Embryonic facial prominence (tissue), 1 donor: ENCODE results near the gene REXO5.
"Not testable (repeated sequence)": the region's sequence is repeated elsewhere in the genome, so short reads cannot be mapped to it uniquely, and the experiment has no call there.

ENCODE experiments used
- DNase-seq: peaks from one replicate; pipeline ENCODE4 v3.0.0-alpha.2; 2016; ENCODE audit errors: extremely low spot score

REXO5 gene

GRCh38 chr16:20850981-20851380, 44.7 kb downstream of the REXO5 start:
- DNase-seq = no peak

DNA sequence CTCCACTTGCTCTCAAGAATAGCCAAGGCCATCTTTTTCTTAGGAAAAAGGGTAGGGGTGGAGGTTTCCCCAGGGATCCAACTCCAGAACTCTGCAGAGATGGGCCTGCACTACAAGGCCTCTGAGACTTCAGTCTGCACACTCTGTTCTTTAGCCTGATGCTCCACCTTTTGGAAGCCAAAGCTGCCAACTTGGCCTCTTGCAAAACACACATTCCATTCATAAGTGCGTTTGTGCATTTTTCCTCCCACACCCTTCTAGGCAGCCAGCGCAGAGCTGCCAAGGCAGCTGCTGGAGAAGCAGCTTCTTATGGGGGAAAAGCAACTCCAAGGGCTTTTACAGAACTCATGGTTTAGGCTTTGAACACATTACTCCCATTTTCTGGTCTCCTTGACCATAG, 45.3 kb downstream of the REXO5 start:
- no peak for DNase-seq

DNA sequence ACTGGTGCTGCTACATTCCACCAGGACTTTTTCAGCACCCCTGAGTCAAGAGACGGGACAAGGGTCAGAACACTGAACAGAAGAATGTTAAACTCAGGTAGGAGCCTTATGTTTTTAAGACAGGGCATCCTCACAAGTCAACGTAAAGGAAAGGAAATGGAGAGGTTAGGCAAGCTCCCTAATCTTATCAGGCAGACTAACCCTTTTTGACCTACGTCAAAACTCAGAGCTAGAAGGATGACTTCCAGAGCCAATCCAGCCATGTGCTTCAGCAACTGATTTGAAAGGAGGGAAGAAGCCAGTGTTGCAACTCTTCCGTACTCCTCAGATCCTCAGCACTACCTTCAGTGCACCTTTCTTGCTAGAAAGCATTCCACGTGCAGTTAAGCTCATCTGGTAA, 46.8 kb downstream of the REXO5 start:
- DNase-seq = no peak

DNA sequence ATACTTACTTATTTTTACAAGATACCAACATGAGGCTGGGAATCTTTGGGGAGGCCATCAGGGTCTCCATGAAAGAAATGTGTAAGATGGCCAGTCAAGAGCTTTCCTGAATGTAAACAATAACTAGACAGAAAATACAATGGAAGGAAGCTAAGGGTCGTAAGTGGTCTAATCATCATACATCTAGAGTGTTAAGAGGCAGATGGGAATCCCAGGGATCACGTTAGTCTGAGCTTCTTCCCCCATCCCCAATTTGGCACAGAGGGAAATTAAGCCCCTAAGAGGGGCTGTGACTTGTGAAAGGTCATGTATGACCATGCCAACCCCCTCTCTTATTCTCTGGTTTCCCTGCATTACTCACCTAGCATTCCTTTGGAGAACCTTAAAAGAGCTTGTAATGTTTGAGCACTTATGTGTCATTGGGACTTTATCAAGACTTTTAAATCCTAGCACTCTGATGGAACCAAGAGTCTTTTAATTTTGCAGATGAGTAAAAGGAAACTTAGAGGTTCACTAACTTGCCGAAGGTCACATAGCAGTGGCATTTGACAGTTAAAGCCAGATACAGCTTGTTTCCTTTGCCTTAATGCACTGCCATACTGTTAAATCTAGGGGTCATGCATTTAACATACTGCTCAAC, 47.8 kb downstream of the REXO5 start:
- DNase-seq = no peak

DNA sequence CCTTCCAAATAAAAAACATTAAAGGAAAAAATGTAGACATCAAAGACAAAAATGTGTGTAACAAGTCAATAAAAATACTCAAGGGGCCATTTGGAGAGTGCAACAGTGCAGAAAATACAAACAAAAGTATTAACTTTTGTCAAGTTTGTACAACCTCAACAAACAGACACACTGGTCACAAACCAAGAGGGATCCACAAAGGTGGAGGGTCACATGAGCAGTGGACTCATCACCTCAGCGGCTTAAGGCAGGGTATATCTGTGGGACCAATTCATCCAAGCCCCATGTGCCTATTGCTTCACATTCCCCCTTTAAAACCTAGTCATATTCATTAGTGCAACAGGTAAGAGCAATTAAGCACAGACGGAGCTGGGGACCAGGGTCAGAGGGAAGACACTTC, 48.6 kb downstream of the REXO5 start:
- DNase-seq = no peak

DNA sequence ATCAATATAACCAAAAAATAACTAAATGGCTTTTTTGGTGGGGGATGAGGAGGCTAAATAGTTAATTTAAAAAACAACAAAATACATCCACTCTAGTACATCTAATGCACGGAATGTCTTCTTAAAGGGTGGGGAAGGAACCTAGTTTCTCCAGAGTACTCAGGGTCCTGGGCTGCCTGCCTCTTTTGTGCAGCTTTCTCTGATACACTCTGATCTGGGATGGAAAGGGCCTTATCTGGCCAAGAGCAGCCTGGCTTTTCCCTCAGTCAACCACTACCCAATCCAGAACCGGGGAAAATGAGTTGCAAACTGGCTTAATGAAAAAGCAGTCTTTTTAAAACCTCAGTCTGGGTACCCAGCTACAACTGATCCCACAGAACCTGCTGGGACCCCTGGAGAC, 51.0 kb downstream of the REXO5 start:
- no peak for DNase-seq

DNA sequence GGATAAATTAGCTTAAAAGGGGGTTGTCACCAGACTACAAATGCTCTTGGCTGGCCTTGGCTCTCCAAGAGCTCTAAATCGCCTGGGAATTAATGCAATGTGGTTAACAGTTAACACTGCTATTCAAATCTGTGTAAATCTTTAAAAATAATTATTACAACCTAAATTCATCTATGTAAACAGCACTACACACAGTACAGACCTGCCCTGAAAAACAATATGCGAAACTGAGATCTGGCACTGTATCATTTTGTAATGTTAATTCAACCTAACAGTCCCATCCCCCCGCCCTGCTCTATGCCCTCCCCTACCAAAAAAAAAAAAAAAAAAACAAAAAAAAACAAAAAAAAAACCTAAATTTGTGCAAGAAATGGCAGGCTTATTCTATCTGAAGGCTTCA, 52.9 kb downstream of the REXO5 start:
- DNase-seq = no peak

GRCh38 chr16:20859699-20860098, 53.4 kb downstream of the REXO5 start:
- DNase-seq = no peak

- DNase-seq = no peak
Observed at GRCh38 chr16:20860361-20860760, 54.0 kb downstream of the REXO5 start.

DNA sequence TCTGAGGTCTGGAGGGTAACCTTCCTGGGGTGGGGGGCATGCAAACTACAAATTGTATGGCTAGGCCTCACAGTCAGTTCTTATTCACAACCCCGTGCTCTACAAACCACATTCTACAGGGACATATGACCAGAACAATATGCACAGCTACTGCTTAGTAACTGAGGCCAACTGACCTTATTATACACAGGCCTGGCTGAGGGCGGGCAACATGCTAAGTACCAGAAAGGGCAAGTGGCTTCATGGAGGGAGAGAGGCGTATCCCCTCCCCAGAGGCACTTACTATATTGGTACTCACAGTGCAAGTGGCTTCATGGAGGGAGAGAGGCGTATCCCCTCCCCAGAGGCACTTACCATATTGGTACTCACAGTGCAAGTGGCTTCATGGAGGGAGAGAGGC, 54.7 kb downstream of the REXO5 start:
- DNase-seq = not testable (repeated sequence)

- no peak for DNase-seq
Observed at GRCh38 chr16:20862162-20862960, 56.0 kb downstream of the REXO5 start.

GRCh38 chr16:20864376-20864775, 58.0 kb downstream of the REXO5 start:
- not testable (repeated sequence) for DNase-seq

DNA sequence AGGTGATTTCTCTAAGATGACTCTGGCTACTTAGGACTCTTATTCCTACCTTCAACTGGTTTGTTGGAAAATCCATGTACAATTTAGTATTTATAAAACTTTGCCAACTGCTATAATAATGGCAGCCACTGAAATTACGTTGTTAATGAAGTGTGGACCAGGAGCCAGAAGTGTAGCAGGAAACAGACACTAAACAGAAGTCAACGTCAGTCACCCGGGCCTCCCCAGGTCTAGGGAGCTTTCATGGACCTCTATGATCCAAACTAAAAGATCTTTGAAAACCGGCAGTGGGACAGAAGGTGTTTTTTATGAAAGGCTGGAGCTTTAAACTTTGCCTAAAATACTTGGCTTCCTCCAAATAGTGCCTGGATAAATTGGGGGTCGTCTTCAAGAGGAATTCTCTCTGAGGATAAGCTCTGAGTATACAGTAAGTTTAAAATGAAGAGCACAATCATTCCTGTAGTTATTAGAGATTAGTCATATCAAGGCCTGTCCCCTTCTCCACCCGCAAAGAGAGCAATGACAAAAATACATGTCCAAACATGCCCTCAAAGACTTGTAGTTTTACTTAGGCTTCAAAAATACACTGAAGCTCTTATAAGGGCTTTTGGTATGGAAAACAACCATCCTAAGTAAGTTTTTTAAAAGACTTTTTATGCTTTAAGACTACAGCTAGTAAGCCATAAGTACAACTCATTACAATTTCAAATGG, 59.2 kb downstream of the REXO5 start:
- no peak for DNase-seq

DNA sequence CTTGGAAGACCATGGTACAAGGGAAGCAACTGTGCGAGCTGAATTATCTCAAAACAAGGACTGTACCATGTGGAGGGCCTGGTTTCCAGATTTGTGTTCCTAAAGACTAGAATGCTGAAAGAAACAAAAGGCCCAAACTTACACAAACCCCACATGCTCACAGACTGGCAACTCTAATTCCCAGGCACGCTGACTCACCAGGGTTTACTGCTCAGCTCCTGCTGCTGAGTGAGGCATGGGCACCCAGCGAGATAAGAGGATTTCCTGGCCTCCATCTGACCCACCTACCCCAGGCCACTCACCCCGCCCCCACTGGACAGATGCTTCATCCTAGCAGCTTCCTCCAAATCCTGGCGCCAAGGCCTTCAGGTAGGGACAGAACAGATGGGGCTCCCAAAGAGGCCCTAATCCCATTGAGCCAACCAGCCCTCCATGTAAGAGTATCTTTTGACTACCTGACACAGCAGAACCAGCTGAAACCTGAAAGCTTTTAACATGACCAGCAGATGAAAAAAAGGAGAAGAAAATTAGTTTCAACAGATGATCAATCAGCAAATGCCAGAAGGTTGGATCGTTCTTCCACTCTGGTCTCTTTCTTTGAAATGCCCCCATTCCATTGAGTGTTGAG, 59.9 kb downstream of the REXO5 start:
- DNase-seq = no peak

DNA sequence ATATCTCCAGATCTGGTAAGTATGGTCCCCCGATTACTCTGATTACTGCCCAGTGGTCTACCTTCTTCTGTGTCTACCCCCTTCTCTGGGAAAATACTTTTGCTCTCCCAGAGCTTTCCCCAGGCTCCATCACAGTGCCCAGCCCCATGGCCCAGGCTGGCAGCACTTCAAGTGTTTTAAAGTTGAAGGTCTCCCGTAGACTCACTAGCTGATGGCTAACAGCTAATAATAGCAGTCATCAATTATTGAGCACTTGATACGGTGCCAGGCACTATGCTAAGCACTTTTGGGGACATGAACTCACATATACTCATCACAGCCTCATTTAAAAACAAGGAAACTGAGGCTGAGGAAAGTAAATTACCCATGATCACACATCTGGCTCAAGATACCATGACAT, 60.5 kb downstream of the REXO5 start:
- DNase-seq = no peak

DNA sequence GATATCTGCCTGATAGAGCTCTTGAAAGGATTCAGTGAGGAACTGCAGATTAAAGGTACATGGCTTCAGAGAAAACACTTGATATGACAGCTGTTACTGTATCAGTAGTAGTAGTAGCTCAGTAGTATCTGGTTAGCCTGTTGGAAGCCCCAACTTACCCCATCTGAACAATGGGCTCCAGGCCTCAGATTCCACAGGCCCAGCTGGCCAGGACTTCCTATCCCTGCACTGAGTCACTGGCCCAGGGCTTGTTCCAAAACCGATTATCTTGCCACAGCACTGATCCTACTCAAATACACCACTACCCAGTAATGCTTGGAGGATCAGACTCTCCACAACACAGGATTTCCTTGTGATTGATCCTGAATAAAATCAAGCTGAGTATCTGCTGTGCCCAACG, 61.3 kb downstream of the REXO5 start:
- no peak for DNase-seq

GRCh38 chr16:20868890-20869289, 62.6 kb downstream of the REXO5 start:
- no peak for DNase-seq

DNA sequence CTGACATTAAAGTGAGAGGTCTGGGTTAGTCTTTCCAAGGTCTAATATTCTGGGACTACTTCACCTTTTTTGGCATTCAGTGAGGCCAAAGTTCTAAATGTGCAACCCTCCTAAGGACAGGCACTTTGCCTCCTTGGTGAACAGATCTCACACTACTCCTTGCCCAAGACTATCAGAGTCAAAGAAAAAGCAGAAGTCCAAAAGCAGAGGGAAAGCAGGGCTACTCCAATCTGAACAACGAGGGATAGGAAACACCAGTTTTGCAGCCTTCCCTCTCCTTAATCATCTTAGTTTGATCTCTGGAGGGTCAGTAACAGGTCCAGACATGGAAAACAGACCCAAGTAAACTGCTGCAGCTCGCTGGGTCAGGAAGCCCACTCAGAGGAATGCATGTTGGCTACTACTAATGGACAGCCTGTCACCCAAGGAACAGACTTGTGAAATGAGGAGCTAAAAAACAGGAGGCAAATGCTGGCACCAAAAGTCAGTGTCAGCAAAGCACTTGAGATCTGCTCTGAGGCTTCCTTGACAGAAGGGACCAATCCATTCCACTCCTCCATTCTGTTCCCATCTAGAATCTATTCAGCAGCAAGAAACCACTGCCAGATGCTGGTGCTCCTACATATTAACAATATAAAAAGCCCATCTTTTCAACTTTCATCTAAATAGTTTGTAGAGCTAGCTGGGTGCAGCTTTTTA, 63.9 kb downstream of the REXO5 start:
- no peak for DNase-seq

- no peak for DNase-seq
Observed at GRCh38 chr16:20871258-20871657, 64.9 kb downstream of the REXO5 start.

GRCh38 chr16:20871941-20872815, 65.9 kb downstream of the REXO5 start:
- DNase-seq = no peak

- no peak for DNase-seq
Observed at GRCh38 chr16:20873331-20873730, 67.0 kb downstream of the REXO5 start.
